Measurements from ENCODE around the gene CSNK2A1. TPM values are rescaled to one million over a fixed set of nuclear protein-coding genes. Genes with fewer than 3 reads are reported as not detected.
"Not testable (repeated sequence)": the region's sequence is repeated elsewhere in the genome, so short reads cannot be mapped to it uniquely, and the experiment has no call there.

The CSNK2A1 gene
- polyA plus RNA-seq, 6 donors from 2014 or later, result 47.4 to 78.4 (median 63.2) TPM

- DNase-seq (no peak), ATAC-seq (ENCODE audit: low read depth in 2 of 2) (no peak)
- Mint-ChIP-seq H3K27me3 (no peaks in the 10 kb centered on the region), H3K4me1 (peaks cover under 1 to 3% (median 2%) of the 10 kb centered on the region in 3 donors), H3K36me3 (peaks cover 15 to 29% of the 10 kb centered on the region in 2 donors), H3K27ac (no peak overlapping the region), H3K4me3 (no peak overlapping the region), H3K9me3 (no peaks in the 10 kb centered on the region)
Observed at GRCh38 chr20:483815-484644, 59.6 kb downstream of the CSNK2A1 start.

DNA sequence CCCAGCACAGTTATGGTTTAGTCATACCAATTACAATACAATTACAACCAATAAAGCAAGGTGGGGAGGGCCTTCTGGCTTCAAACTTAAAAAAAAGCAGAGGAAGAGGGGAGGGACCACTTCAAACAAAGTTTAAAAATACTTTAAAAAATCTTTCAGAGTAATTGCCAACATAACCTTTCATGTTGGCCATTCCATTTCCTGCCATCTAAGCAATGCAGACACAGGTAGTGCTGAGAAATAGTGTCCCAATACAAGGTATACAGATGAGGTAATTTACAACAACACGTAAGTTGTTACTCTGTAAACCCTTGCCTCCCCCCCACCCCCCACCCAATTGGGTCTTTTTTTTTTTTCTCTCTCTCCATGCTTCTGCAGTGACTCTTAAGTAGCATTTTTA is 62.4 kb downstream of the CSNK2A1 start:
- ATAC-seq (ENCODE audit: low read depth in 2 of 2), result no peak
- DNase-seq, result no peak
- peaks cover 3 to 7% (median 5%) of the 10 kb centered on the region in 3 donors for H3K4me1 Mint-ChIP-seq
- H3K4me3 Mint-ChIP-seq, result no peak overlapping the region
- peak overlapping the region in 1 of 6 donors; percentile 3 for H3K27ac Mint-ChIP-seq
- H3K9me3 Mint-ChIP-seq, result no peaks in the 10 kb centered on the region
- no peaks in the 10 kb centered on the region for H3K27me3 Mint-ChIP-seq
- peaks cover 8 to 17% of the 10 kb centered on the region in 2 donors for H3K36me3 Mint-ChIP-seq

DNA sequence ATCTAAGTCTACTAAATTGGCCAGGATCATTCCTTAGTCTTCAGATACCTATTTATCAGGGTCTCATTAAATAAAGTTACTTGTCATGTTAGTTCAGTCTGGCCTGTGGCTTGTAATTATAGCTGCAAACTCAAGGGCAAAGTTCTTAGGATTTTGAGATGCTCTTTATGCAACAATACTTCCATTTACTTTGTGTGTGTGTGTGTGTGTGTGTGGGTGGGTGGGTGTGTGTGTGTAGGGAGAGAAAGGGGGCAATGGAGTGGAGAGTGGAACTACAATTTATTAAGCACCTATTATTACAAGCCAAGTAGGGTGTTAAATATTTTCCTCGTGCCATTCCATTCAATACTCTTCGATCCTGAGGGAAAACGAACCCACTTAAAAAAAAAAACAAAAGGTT is 63.5 kb downstream of the CSNK2A1 start:
- no peak for ATAC-seq (ENCODE audit: low read depth in 2 of 2)
- Mint-ChIP-seq H3K27ac (peak overlapping the region in 1 of 6 donors; percentile 41), H3K9me3 (no peaks in the 10 kb centered on the region), H3K4me3 (no peak overlapping the region), H3K36me3 (peaks cover 8 to 17% of the 10 kb centered on the region in 2 donors), H3K27me3 (no peaks in the 10 kb centered on the region), H3K4me1 (peaks cover 5 to 7% (median 6%) of the 10 kb centered on the region in 3 donors)
- no peak for DNase-seq

GRCh38 chr20:479487-479886 is 64.1 kb downstream of the CSNK2A1 start:
- Mint-ChIP-seq H3K27me3 (no peaks in the 10 kb centered on the region), H3K36me3 (peaks cover 8 to 17% of the 10 kb centered on the region in 2 donors), H3K4me3 (no peak overlapping the region), H3K27ac (no peak overlapping the region), H3K4me1 (peaks cover 5 to 7% (median 6%) of the 10 kb centered on the region in 3 donors), H3K9me3 (no peaks in the 10 kb centered on the region)
- no peak for DNase-seq
- no peak for ATAC-seq (ENCODE audit: low read depth in 2 of 2)

DNA sequence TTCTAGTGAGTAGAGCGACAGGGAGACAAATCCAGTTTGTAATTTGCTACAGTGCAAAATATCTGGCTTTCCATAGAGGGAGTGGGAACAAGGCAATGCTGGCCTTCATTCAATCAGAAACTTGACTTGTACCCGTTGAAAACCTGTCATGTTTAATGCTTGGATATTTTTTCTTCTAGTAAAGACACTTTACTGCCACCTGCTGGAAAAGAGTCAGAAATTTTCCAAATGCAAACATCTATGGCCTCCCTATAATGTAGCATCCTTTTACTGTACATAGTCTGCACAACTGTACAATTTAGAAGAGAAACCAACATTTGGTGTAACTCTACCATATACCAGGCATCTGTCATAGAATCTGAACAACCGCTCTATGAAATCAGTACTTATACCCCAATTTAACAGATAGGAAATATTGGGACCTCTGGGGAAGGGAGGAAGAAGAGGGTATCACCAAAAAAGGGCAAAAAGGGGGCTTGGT is 64.6 kb downstream of the CSNK2A1 start:
- Mint-ChIP-seq H3K27me3 (no peaks in the 10 kb centered on the region), H3K27ac (peak overlapping the region in 2 of 6 donors; percentile 12 to 68), H3K4me1 (peaks cover 5 to 7% (median 6%) of the 10 kb centered on the region in 3 donors), H3K36me3 (peaks cover 8 to 13% of the 10 kb centered on the region in 2 donors), H3K9me3 (no peaks in the 10 kb centered on the region), H3K4me3 (no peak overlapping the region)
- DNase-seq, result peak; percentile 58
- ATAC-seq (ENCODE audit: low read depth in 2 of 2), result peak; percentile 66 to 80

GRCh38 chr20:478010-478948 is 65.3 kb downstream of the CSNK2A1 start:
- ATAC-seq (ENCODE audit: low read depth in 2 of 2), result no peak
- no peak for DNase-seq
- Mint-ChIP-seq H3K4me3 (no peak overlapping the region), H3K36me3 (peaks cover 6 to 8% of the 10 kb centered on the region in 2 donors), H3K4me1 (peaks cover 6 to 10% (median 10%) of the 10 kb centered on the region in 3 donors), H3K27me3 (no peaks in the 10 kb centered on the region), H3K9me3 (no peaks in the 10 kb centered on the region), H3K27ac (peak overlapping the region in 5 of 6 donors; percentile 12 to 49 (median 38))

DNA sequence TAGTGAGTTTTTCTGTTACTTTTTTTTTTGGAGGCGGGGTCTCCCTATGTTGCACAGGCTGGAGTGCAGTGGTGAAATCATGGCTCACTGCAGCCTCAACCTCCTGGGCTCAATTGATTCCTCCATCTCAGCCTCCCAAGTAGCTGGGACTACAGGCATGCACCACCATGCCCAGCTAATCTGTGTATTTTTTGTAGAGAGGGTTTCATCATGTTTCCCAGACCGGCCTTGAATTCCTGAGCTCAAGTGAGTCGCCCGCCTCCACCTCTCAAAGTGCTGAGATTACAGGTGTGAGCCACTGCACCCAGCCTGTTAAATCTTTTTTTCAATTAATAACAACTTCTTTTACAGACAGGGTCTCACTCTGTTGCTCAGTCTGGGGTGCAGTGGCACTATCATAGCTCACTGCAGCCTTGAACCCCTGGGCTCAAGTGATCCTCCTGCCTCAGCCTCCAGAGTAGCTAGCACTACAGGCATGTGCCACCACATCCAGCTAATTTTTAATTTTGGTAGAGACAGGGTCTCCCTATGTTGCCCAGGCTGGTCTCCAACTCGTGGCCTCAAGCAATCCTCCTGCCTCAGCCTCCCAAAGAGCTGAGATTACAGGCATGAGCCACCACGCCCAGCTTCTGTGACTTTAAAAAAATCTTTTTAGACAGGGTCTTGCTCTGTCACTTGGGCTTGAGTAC is 66.9 kb downstream of the CSNK2A1 start:
- not testable (repeated sequence) for DNase-seq; H3K27ac Mint-ChIP-seq; H3K27me3 Mint-ChIP-seq; ATAC-seq (ENCODE audit: low read depth in 2 of 2); H3K4me3 Mint-ChIP-seq; H3K9me3 Mint-ChIP-seq; H3K36me3 Mint-ChIP-seq
- peaks cover 13 to 20% (median 17%) of the 10 kb centered on the region in 3 donors for H3K4me1 Mint-ChIP-seq

- H3K4me1 Mint-ChIP-seq, result peaks cover 13 to 20% (median 17%) of the 10 kb centered on the region in 3 donors
- peak overlapping the region in 3 of 6 donors; percentile 2 to 82 (median 69) for H3K27ac Mint-ChIP-seq
- no peaks in the 10 kb centered on the region for H3K36me3 Mint-ChIP-seq
- peaks cover 0 to 3% (median 0%) of the 10 kb centered on the region in 7 donors for H3K9me3 Mint-ChIP-seq
- H3K27me3 Mint-ChIP-seq, result no peaks in the 10 kb centered on the region
- DNase-seq (no peak), ATAC-seq (ENCODE audit: low read depth in 2 of 2) (no peak)
- peak overlapping the region in 1 of 8 donors; percentile 36 for H3K4me3 Mint-ChIP-seq
Observed at GRCh38 chr20:475463-476357, 67.9 kb downstream of the CSNK2A1 start.

- ATAC-seq (ENCODE audit: low read depth in 2 of 2) (no peak), DNase-seq (no peak)
- Mint-ChIP-seq H3K4me1 (peaks cover 13 to 20% (median 17%) of the 10 kb centered on the region in 3 donors), H3K27ac (peak overlapping the region in 2 of 6 donors; percentile 58 to 69), H3K4me3 (no peak overlapping the region), H3K36me3 (no peaks in the 10 kb centered on the region), H3K9me3 (peaks cover 0 to 14% (median 2%) of the 10 kb centered on the region in 7 donors), H3K27me3 (no peaks in the 10 kb centered on the region)
Observed at GRCh38 chr20:474581-474980, 69.0 kb downstream of the CSNK2A1 start.

DNA sequence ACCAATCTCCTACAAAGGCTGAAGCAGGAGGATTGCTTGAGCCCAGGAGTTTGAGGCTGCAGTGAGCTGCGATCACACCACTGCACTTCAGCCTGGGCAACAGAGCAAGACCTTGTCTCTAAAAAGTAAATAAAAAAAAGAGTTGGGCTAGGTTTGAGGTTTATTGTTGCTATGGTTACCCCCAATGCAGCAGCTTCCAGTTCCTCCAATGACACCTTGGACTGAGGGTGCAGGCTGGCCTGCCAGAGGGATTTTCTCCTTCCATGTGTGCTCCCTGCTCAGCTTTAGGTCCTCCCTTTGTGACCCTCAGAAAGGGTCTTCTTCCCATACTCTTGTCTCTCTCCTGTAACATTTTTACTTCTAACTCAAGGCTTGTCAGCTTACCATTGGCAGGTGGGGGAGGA is 70.7 kb downstream of the CSNK2A1 start:
- H3K27ac Mint-ChIP-seq, result peak overlapping the region in 1 of 6 donors; percentile 78
- no peak overlapping the region for H3K4me3 Mint-ChIP-seq
- H3K9me3 Mint-ChIP-seq, result peaks cover 0 to 20% (median 2%) of the 10 kb centered on the region in 7 donors
- ATAC-seq (ENCODE audit: low read depth in 2 of 2) (peak in 1 of 2 donors; percentile 23), DNase-seq (no peak)
- peaks cover 0 to 12% (median 5%) of the 10 kb centered on the region in 3 donors for H3K27me3 Mint-ChIP-seq
- H3K36me3 Mint-ChIP-seq, result no peaks in the 10 kb centered on the region
- peaks cover 10 to 12% (median 12%) of the 10 kb centered on the region in 3 donors for H3K4me1 Mint-ChIP-seq

GRCh38 chr20:472137-472846 is 71.3 kb downstream of the CSNK2A1 start:
- peaks cover 10 to 12% (median 12%) of the 10 kb centered on the region in 3 donors for H3K4me1 Mint-ChIP-seq
- H3K27me3 Mint-ChIP-seq, result peaks cover 3 to 16% (median 5%) of the 10 kb centered on the region in 3 donors
- H3K27ac Mint-ChIP-seq, result no peak overlapping the region

More at GRCh38 chr20:472137-472846, 71.3 kb downstream of the CSNK2A1 start:
- DNase-seq (no peak), ATAC-seq (ENCODE audit: low read depth in 2 of 2) (no peak)
- no peaks in the 10 kb centered on the region for H3K36me3 Mint-ChIP-seq
- H3K4me3 Mint-ChIP-seq, result no peak overlapping the region
- H3K9me3 Mint-ChIP-seq, result peaks cover 0 to 20% (median 5%) of the 10 kb centered on the region in 7 donors

Measured in naive B cell (primary cell).